CD4-positive, alpha-beta T cell treated with Interleukin-2 at 100 ng/mL for 4 hours (primary cell): Measurements from ENCODE around the gene RNFT2.

ENCODE experiments used
- DNase-seq: peaks from one replicate; pipeline ENCODE4 v3.0.0-alpha.2; 2020; ENCODE audit warnings: low spot score

The RNFT2 gene

GRCh38 chr12:116879509-116880212, 141.5 kb downstream of the RNFT2 start:
- DNase-seq, result no peak

- DNase-seq, result no peak
These were observed 142.2 kb downstream of the RNFT2 start for GRCh38 chr12:116880213-116880816.

DNA sequence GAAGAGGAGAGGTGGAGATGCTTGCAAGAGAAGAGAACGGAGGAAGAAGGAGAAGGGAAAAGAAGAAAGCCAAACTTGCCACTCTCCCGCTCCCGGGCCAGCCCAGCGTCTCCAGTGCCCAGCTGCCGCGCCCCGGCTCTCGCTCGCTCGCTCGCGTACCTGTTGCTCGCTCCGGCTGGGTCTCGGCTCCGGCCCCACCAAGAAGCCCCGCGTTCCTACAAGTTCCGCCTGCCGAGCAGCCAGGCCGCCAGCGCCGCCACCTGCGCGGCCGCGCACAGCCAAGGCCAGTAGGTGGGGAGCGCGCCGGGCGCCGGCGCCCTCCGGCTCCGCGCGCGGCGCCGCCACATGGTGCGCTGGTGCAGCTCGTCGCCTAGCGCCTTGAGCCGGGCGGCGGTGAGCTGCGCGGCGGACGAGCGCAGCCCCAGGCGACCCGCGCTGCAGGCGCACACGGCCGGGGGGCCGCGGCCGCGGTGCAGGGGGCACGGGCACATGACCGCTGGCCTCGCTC, 142.8 kb downstream of the RNFT2 start:
- DNase-seq, result no peak

DNA sequence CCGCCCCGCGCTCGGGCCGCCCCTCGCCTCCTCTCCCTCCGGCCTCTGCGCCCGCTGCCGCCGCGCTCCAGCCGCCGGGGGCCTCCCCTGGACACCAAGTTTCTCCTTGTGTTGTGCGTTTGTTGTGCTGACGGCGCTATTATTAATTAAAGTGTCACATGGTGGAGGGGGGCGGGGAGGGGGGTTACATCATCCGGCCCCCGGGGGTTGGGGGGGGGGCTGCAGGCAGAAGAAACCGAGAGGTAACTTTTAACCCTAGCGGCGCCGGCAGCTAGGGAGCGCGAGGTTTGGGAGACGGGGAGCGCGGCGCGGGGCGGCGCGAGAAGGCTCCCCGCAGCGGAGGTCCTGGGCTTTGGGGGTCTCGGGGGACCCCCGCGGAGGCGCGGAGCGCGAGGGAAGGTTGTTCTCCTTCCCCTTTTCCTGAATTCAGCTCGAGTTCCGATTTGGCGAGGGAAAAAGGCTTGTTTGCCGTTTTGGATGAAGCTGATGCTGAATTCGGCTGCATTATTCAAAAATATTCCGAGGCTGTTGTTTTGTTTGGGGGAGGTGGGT, 143.3 kb downstream of the RNFT2 start, which contains the start of gene HRK:
TSS of gene HRK (minus strand) at position 117 of the 552 bp plus-strand sequence. CDS start 134 bp downstream, outside the sequence.
- DNase-seq, result no peak

DNA sequence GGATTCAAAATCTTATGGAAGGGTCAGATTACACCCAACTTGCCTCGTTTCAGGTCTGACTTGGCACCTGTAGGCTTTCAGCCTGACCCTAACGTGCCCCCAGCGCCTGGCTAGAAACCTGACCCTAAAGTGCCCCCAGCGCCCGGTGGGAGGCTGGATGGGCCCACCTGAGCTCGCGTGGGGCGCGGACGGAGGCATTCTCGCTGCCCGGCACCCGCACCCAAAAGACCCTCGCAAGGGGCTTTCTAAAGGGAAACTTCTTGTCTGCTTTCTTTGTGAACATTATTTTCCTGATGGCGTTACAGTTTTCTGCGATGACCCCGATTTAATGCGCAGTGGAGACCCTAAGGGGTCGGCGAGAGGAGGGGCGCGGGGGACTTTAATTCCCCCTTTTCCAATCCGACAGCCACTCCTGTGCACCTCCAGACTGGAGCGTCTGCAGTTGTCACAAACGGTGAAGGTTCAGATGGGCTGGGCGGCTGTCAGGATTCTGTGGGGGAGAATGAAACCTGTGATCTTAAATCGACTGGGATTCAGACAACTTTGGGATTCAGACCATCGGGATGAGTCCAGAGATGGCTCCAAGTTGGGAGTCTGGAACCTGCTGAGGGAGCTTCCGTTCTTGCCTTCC, 143.9 kb downstream of the RNFT2 start:
- no peak for DNase-seq

GRCh38 chr12:116882742-116883141, 144.6 kb downstream of the RNFT2 start:
- DNase-seq, result no peak

DNA sequence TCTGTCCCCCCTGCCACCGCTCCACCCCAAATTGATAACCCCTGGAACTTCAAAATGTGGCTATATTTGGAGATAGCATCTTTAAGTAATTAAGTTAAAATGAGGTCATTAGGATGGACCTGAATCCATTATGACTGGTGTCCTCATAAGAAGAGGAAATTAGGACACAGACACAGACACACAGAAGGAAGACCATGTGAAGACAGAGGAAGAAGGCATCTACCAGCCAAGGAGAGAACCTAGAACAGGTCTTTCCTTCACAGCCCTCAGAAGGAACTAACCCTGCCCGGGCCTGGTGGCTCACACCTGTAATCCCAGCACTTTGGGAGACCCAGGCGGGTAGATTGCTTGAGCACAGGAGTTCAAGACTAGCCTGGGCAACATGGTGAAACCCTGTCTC, 146.8 kb downstream of the RNFT2 start:
- DNase-seq, result no peak

GRCh38 chr12:116885491-116885890, 147.4 kb downstream of the RNFT2 start:
- DNase-seq, result no peak

DNA sequence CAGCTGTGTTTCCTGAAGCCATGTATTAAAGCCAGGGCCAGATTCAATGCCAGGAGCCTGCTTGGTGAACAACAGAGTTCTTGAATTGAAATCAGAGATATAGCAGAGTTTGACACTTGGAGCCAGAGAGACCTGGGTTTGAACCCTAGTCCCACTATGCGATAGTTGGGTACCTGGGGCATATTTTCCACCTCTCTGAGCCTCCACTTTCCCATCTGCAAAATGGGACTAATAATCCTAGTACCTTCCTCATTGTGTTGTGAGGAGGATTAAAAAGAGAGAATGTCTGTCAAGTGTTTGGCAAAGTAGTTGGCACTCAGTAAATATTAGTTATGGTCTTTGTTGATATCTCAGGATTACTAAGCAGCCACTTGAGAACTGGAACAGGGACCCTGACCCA, 149.1 kb downstream of the RNFT2 start:
- no peak for DNase-seq

- DNase-seq, result no peak
These were observed 149.8 kb downstream of the RNFT2 start for GRCh38 chr12:116887897-116888296.

- no peak for DNase-seq
These were observed 152.2 kb downstream of the RNFT2 start for GRCh38 chr12:116890330-116890729.

- DNase-seq, result no peak
These were observed 152.9 kb downstream of the RNFT2 start for GRCh38 chr12:116891019-116891418.

GRCh38 chr12:116892349-116893140, 154.4 kb downstream of the RNFT2 start:
- DNase-seq, result no peak

DNA sequence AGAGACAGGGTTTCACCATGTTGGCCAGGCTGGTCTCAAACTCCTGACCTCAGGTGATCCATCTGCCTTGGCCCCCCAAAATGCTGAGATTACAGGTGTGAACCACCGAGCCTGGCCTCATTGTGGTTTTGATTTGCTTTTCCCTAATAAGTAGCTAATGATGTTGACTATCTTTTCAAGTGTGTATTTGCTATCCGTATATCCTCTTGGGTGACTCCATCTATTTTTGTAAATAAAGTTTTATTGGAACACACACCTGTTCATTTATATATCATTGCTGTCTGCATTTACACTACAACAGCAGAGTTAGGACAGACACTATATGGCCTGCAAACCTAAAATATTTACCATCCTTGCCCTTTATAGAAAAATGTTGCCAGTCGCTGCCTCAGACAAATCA, 156.8 kb downstream of the RNFT2 start:
- no peak for DNase-seq

DNA sequence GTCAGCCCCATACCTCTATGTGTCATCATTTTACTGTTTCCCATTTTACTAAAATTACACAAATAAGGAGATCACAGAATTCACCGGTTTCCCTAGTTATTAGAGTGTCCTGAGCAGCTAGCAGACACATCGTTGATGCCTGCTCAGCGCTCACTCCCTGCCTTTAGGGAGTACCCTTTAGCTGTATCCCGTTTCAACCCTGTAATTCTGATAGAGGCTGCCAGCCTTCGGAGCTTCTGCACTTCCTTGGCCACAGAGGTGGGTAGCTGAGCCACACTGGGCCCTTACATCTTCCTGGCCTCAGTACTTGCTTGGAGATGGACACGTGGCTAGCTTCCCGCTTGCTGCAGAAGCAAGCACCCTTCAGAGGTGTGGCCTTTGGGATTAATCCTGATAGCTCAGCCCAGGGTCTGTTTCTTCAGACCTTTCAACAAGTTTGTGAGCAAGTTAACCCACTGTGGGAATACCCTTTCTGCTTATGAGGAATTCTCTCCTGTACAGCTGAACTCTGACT, 158.4 kb downstream of the RNFT2 start:
- no peak for DNase-seq

GRCh38 chr12:116897476-116897875, 159.4 kb downstream of the RNFT2 start:
- no peak for DNase-seq

DNA sequence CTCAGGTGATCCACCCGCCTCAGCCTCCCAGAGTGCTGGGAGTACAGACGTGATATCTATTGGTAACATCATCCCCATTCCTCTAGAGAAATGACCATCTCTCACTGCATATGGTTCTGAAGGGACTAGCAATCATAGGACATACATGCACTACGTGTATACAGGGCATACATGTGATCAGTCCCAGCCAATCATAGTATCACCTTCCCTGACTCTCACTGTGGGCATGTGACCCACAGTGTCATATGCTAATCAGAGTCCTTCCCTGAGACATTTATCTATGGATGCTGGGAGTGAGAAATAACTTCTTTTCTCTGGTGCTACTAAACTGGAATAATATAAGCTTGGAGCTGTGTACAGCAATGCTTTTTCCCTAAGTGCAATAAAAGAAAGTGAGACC, 160.6 kb downstream of the RNFT2 start:
- DNase-seq, result no peak

DNA sequence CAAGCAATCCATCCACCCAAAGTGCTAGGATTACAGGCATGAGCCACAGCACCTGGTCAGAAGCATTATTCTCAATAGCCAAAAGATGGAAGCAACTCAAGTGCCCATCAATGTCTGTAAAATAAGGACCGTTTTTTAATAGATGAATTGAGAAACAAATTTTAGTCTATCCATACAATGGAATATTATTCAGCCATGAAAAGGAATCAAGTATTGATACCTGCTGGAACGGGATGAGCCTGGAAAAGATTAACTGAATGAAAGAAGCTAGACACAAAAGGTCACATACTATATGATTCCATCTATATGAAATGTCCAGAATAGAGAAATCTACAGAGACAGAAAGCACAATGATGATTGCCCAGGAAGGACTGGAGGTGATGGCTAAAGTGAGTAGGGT, 163.5 kb downstream of the RNFT2 start:
- no peak for DNase-seq
